HepG2 (cell line): ENCODE results near the gene FNBP1L. TPM values are rescaled to one million over a fixed set of nuclear protein-coding genes. Genes with fewer than 3 reads are reported as not detected.
A peak's percentile ranks its signal among the peaks of the same experiment; 100 is the strongest.

Experiments
- ARNT2 ChIP-seq: sonication (generic); formaldehyde crosslinking; IDR thresholded peaks from 2 replicates; pipeline ENCODE4 v1.8.0; 2022; ENCODE audit warnings: mild to moderate bottlenecking, low read depth, missing genetic modification reagents, moderate library complexity
- ATF7-NPFF ChIP-seq: sonication (generic); formaldehyde crosslinking; IDR thresholded peaks from 2 replicates; pipeline ENCODE4 v1.8.1; 2023; ENCODE audit warnings: mild to moderate bottlenecking, low read depth, missing genetic modification reagents, moderate library complexity
- CBX5 ChIP-seq: sonication (generic); formaldehyde crosslinking; IDR thresholded peaks from 2 replicates; pipeline ENCODE4 v1.4.0; 2020; ENCODE audit warnings: missing genetic modification reagents, borderline replicate concordance
- ETV5 ChIP-seq: IDR thresholded peaks from 2 replicates; pipeline ENCODE4 v1.6.1; 2018; ENCODE audit warnings: missing biosample characterization, missing genetic modification reagents, inconsistent platforms, borderline replicate concordance
- HNF4A ChIP-seq: sonication (generic); formaldehyde crosslinking; IDR thresholded peaks from 2 replicates; pipeline ENCODE4 v1.4.0; 2020; ENCODE audit warnings: missing genetic modification reagents
- KDM1A ChIP-seq: IDR thresholded peaks from 2 replicates; pipeline ENCODE4 v1.6.1; 2016; ENCODE audit warnings: missing compliant biosample characterization
- KDM5A ChIP-seq: fragments of 200-600 bp; sonication (generic); IDR thresholded peaks from 2 replicates; pipeline ENCODE4 v1.7.0; 2018; ENCODE audit warnings: antibody characterized with exemption, mild to moderate bottlenecking, low read length, borderline replicate concordance
- KDM5B ChIP-seq: sonication (generic); formaldehyde crosslinking; IDR thresholded peaks from 2 replicates; pipeline ENCODE4 v1.4.0; 2020; ENCODE audit warnings: missing genetic modification reagents, mild to moderate bottlenecking, borderline replicate concordance
- NCOA1 ChIP-seq: sonication (generic); formaldehyde crosslinking; IDR thresholded peaks from 2 replicates; pipeline ENCODE4 v1.9.0; 2021; ENCODE audit warnings: missing genetic modification reagents
- NCOA5 ChIP-seq: sonication (generic); formaldehyde crosslinking; IDR thresholded peaks from 2 replicates; pipeline ENCODE4 v1.4.0; 2020; ENCODE audit warnings: missing genetic modification reagents
- RARG ChIP-seq: sonication (generic); formaldehyde crosslinking; IDR thresholded peaks from 2 replicates; pipeline ENCODE4 v1.4.0; 2020; ENCODE audit warnings: low read depth, mild to moderate bottlenecking, missing genetic modification reagents
- RERE ChIP-seq: IDR thresholded peaks from 2 replicates; pipeline ENCODE4 v1.6.1; 2016; ENCODE audit warnings: low read depth, missing genetic modification reagents, missing compliant biosample characterization
- THRA ChIP-seq: sonication (generic); formaldehyde crosslinking; IDR thresholded peaks from 2 replicates; pipeline ENCODE4 v1.4.0; 2020; ENCODE audit warnings: missing genetic modification reagents, borderline replicate concordance
- YEATS2 ChIP-seq: sonication (generic); formaldehyde crosslinking; IDR thresholded peaks from 2 replicates; pipeline ENCODE4 v1.4.0; 2020; ENCODE audit warnings: missing genetic modification reagents, borderline replicate concordance
- ZFYVE20 ChIP-seq: sonication (generic); formaldehyde crosslinking; IDR thresholded peaks from 2 replicates; pipeline ENCODE4 v1.8.0; 2023; ENCODE audit warnings: low read depth, mild to moderate bottlenecking, moderate library complexity, missing genetic modification reagents, borderline replicate concordance
- ZKSCAN5 ChIP-seq: sonication (generic); formaldehyde crosslinking; IDR thresholded peaks from 2 replicates; pipeline ENCODE4 v1.5.1; 2020; ENCODE audit warnings: mild to moderate bottlenecking, missing genetic modification reagents
- ZNF280D ChIP-seq: sonication (generic); formaldehyde crosslinking; IDR thresholded peaks from 2 replicates; pipeline ENCODE4 v1.5.1; 2020; ENCODE audit warnings: mild to moderate bottlenecking, missing genetic modification reagents
- ZNF30 ChIP-seq: sonication (generic); formaldehyde crosslinking; IDR thresholded peaks from 2 replicates; pipeline ENCODE4 v1.5.0; 2020; ENCODE audit warnings: mild to moderate bottlenecking, missing genetic modification reagents
- ZNF713 ChIP-seq: sonication (generic); formaldehyde crosslinking; IDR thresholded peaks from 2 replicates; pipeline ENCODE4 v1.4.0; 2020; ENCODE audit warnings: mild to moderate bottlenecking, missing genetic modification reagents
- ZSCAN22 ChIP-seq: sonication (generic); formaldehyde crosslinking; IDR thresholded peaks from 2 replicates; pipeline ENCODE4 v1.4.0; 2020; ENCODE audit warnings: mild to moderate bottlenecking, missing genetic modification reagents
- polyA plus RNA-seq, 8 experiments: library from polyadenylated mRNA; depleted of rRNA in 3 of 8; stranded (reverse) in 7 of 8; unstranded in 1 of 8; fragments of >200 nt; fragmentation: Illumina TruSeq in 4 of 8; extraction: Trizol in 4 of 8; gene quantifications; 2 replicates each; pipeline versions ENCODE4 v1.2.1 to v1.2.3, GENCODE V29; 2011 to 2016; ENCODE audit warnings: low read depth in 4 of 8, missing spikeins in 1 of 8, mixed read lengths in 1 of 8; ENCODE audit not compliant: insufficient read depth in 1 of 8
- total RNA-seq, 5 experiments: library from RNA; depleted of rRNA; stranded (reverse); fragments of >200 nt; fragmentation: Illumina TruSeq; extraction: Trizol; gene quantifications; 2 replicates each; pipeline ENCODE4 v1.2.3, GENCODE V29; 2016; ENCODE audit warnings: low read depth in 1 of 5

The FNBP1L gene
- total and polyA plus RNA-seq, 2 of the 13 experiments (the other 11 are each of a cell fraction or from before 2014, with no cell fraction given), result 24.1 to 27.1 TPM

- TF ChIP-seq ZNF30 (CRISPR knock-in tag), result no peak
- TF ChIP-seq ATF7-NPFF (CRISPR knock-in tag), result peak; percentile 42; the same call in 1 of the 2 replicates
- no peak for TF ChIP-seq CBX5 (CRISPR knock-in tag)
- no peak for TF ChIP-seq ZSCAN22 (CRISPR knock-in tag)
- TF ChIP-seq NCOA5 (CRISPR knock-in tag), result no peak
- no peak for TF ChIP-seq RARG (CRISPR knock-in tag)
- no peak for TF ChIP-seq RERE (CRISPR knock-in tag)
- no peak for TF ChIP-seq THRA (CRISPR knock-in tag)
- TF ChIP-seq NCOA1 (CRISPR knock-in tag), result no peak
- no peak for TF ChIP-seq ETV5
- TF ChIP-seq KDM5B, result peak; percentile 35; the same call in 1 of the 2 replicates
- 0 out of 2 replicates have a peak, but pooled peaks have one; percentile 34 for TF ChIP-seq ARNT2
- no peak for TF ChIP-seq YEATS2 (CRISPR knock-in tag)
- TF ChIP-seq HNF4A, result no peak
- no peak for TF ChIP-seq ZNF713
- TF ChIP-seq ZFYVE20 (CRISPR knock-in tag), result no peak
- no peak for TF ChIP-seq KDM1A (CRISPR knock-in tag)
- no peak for TF ChIP-seq KDM5A
- no peak for TF ChIP-seq ZKSCAN5 (CRISPR knock-in tag)
- TF ChIP-seq ZNF280D, result no peak
Measured at GRCh38 chr1:93593854-93594602, 146.1 kb downstream of the FNBP1L start (continued).
